Posterior vena cava (tissue), 2 donors: ENCODE results near the gene WDR27. TPM values are rescaled to one million over a fixed set of nuclear protein-coding genes. Genes with fewer than 3 reads are reported as not detected.

Experiments
- DNase-seq: peaks from one replicate; pipeline ENCODE4 v3.0.0-alpha.2; 2020; ENCODE audit warnings: low spot score
- intact Hi-C, 2 donors: fragments of 100-400 bp; cut with DNase I; formaldehyde crosslinking; loops; one replicate each; pipeline versions ENCODE4 v1.14.1 to v1.14.2; 2022 to 2023
- total RNA-seq, 2 donors: library from RNA; stranded (reverse); fragmentation: NEBNext Ultra II Directional; extraction: Animal tissue kit (Norgen Biotek cat#: 25700); gene quantifications; one replicate each; pipeline ENCODE4 v1.2.1, GENCODE V29; 2021
- donor health status: DM: yes; HTN: yes; CAD: no.
- donor health status: DM: yes; HTN: yes; CAD: no.

Gene WDR27
- total RNA-seq, 2 donors from 2014 or later = 17.1 to 20.9 TPM

- DNase-seq = no peak
- intact Hi-C loops = no loop called here
Observed at GRCh38 chr6:169556758-169557548, 144.9 kb downstream of the WDR27 start.

- DNase-seq = no peak
- intact Hi-C loops = no loop called here
Observed at GRCh38 chr6:169555971-169556617, 145.7 kb downstream of the WDR27 start.

GRCh38 chr6:169545982-169546381 is 155.8 kb downstream of the WDR27 start:
- intact Hi-C loops = loop anchor here in 1 of 2 donors (5.0 kb wide), 1 partner anchor 794 kb away; no protein-coding TSS in a partner anchor
- DNase-seq = no peak

GRCh38 chr6:169543704-169544103 is 158.1 kb downstream of the WDR27 start:
- DNase-seq = no peak
- intact Hi-C loops = no loop called here

- intact Hi-C loops = no loop called here
- no peak for DNase-seq
Observed at GRCh38 chr6:169542491-169542890, 159.3 kb downstream of the WDR27 start.

GRCh38 chr6:169539176-169539897 is 162.5 kb downstream of the WDR27 start:
- intact Hi-C loops = no loop called here
- no peak for DNase-seq

- intact Hi-C loops = no loop called here
- DNase-seq = no peak
Observed at GRCh38 chr6:169536446-169537170, 165.2 kb downstream of the WDR27 start.

- no peak for DNase-seq
- intact Hi-C loops = no loop called here
Observed at GRCh38 chr6:169534039-169534421, 167.8 kb downstream of the WDR27 start.

- no peak for DNase-seq
- intact Hi-C loops = no loop called here
Observed at GRCh38 chr6:169533301-169534038, 168.4 kb downstream of the WDR27 start.

- no peak for DNase-seq
- intact Hi-C loops = no loop called here
Observed at GRCh38 chr6:169530752-169531123, 171.1 kb downstream of the WDR27 start.

- DNase-seq = peak; percentile 81
- intact Hi-C loops = loop anchor here in 1 of 2 donors (10.0 kb wide), 1 partner anchor 635 kb away; no protein-coding TSS in a partner anchor
Observed at GRCh38 chr6:169529931-169530751, 171.7 kb downstream of the WDR27 start.

- no peak for DNase-seq
- intact Hi-C loops = loop anchor here in 1 of 2 donors (10.0 kb wide), 1 partner anchor 634 kb away; no protein-coding TSS in a partner anchor
Observed at GRCh38 chr6:169528755-169529154, 173.1 kb downstream of the WDR27 start.

- intact Hi-C loops = loop anchor here in 1 of 2 donors (10.0 kb wide), 1 partner anchor 633 kb away; no protein-coding TSS in a partner anchor
- no peak for DNase-seq
Observed at GRCh38 chr6:169527306-169527705, 174.5 kb downstream of the WDR27 start.

GRCh38 chr6:169521825-169522224 is 180.0 kb downstream of the WDR27 start:
- intact Hi-C loops = loop anchor here in 1 of 2 donors (10.0 kb wide), 1 partner anchor 627 kb away; no protein-coding TSS in a partner anchor
- DNase-seq = no peak

- intact Hi-C loops = loop anchor here in 1 of 2 donors (10.0 kb wide), 1 partner anchor 625 kb away; no protein-coding TSS in a partner anchor
- DNase-seq = no peak
Observed at GRCh38 chr6:169520104-169520503, 181.7 kb downstream of the WDR27 start.

GRCh38 chr6:169518451-169518850 is 183.4 kb downstream of the WDR27 start:
- DNase-seq = no peak
- intact Hi-C loops = no loop called here

GRCh38 chr6:169513478-169514193 is 188.2 kb downstream of the WDR27 start:
- DNase-seq = no peak
- intact Hi-C loops = no loop called here
